Smooth muscle cell (in vitro differentiated cells): ENCODE data around the gene ZC3H15. TPM values are rescaled to one million over a fixed set of nuclear protein-coding genes. Genes with fewer than 3 reads are reported as not detected.

Source experiments
- DNase-seq: peaks from one replicate; lab custom pipeline; 2025; ENCODE audit not compliant: unreplicated experiment; lab: John Stamatoyannopoulos, UW
- H2AFZ ChIP-seq: fragments of 200-600 bp; sonication (generic); 2 replicates; pipeline ENCODE4 v1.6.0; 2016; ENCODE audit warnings: antibody characterized with exemption, low read depth, mild to moderate bottlenecking
- H3F3A ChIP-seq: fragments of 200-600 bp; sonication (generic); 2 replicates; pipeline ENCODE4 v1.6.0; 2017; ENCODE audit warnings: antibody characterized with exemption, low read depth
- H3K27ac ChIP-seq: fragments of 200-600 bp; sonication (generic); 2 replicates; pipeline ENCODE4 v1.5.1; 2016; ENCODE audit warnings: low read depth, mild to moderate bottlenecking
- H3K27me3 ChIP-seq: fragments of 200-600 bp; sonication (generic); 2 replicates; pipeline ENCODE4 v1.6.1; 2016; ENCODE audit warnings: low read depth, mild to moderate bottlenecking
- H3K36me3 ChIP-seq: fragments of 200-600 bp; sonication (generic); 2 replicates; pipeline ENCODE4 v1.5.1; 2016; ENCODE audit warnings: low read depth
- H3K4me1 ChIP-seq: fragments of 200-600 bp; sonication (generic); 2 replicates; pipeline ENCODE4 v1.5.1; 2016; ENCODE audit warnings: low read depth
- H3K4me2 ChIP-seq: fragments of 200-600 bp; sonication (generic); 2 replicates; pipeline ENCODE4 v1.6.0; 2016; ENCODE audit warnings: mild to moderate bottlenecking
- H3K4me3 ChIP-seq: fragments of 200-600 bp; sonication (generic); 2 replicates; pipeline ENCODE4 v1.5.1; 2016; ENCODE audit warnings: mild to moderate bottlenecking
- H3K79me2 ChIP-seq: fragments of 200-600 bp; sonication (generic); 2 replicates; pipeline ENCODE4 v1.6.0; 2016; ENCODE audit warnings: low read depth, mild to moderate bottlenecking
- H3K9ac ChIP-seq: fragments of 200-600 bp; sonication (generic); 2 replicates; pipeline ENCODE4 v1.6.0; 2016; ENCODE audit warnings: low read depth
- H3K9me3 ChIP-seq: fragments of 200-600 bp; sonication (generic); replicated peaks from 2 replicates; pipeline ENCODE4 v1.5.1; 2016; ENCODE audit warnings: low read depth
- H4K20me1 ChIP-seq: fragments of 200-600 bp; sonication (generic); 2 replicates; pipeline ENCODE4 v1.6.0; 2016; ENCODE audit warnings: low read depth
- CTCF ChIP-seq: fragments of 200-600 bp; sonication (generic); IDR thresholded peaks from 2 replicates; pipeline ENCODE4 v1.5.1; 2017; ENCODE audit warnings: borderline replicate concordance, mild to moderate bottlenecking, antibody characterized with exemption; ENCODE audit not compliant: insufficient read depth, poor library complexity, severe bottlenecking
- WGBS: methylation state at CpG from one replicate; pipeline ENCODE4 v1.1.7; 2016; ENCODE audit warnings: low lambda C conversion rate; 5-methylcytosine and 5-hydroxymethylcytosine counted together
- polyA plus RNA-seq: library from polyadenylated mRNA; unstranded; fragments of >200 nt; fragmentation: Nextera tagmentation; extraction: Ambion mirVana; gene quantifications from 2 replicates; pipeline ENCODE4 v1.2.1, GENCODE V29; 2016
- total RNA-seq: library from RNA; depleted of rRNA; stranded (reverse); fragments of >200 nt; gene quantifications from 2 replicates; pipeline ENCODE4 v1.2.3, GENCODE V29; 2014

The ZC3H15 gene
- total and polyA plus RNA-seq, 2 experiments from 2014 or later = 57.1 to 67.7 TPM

GRCh38 chr2:186515376-186515775, 29.3 kb downstream of the ZC3H15 start:
- Histone ChIP-seq H3K79me2 (peaks cover 4% of the 10 kb centered on the region), H3K27ac (no peak overlapping the region), H3F3A (no peaks in the 10 kb centered on the region), H3K4me3 (no peak overlapping the region), H3K4me2 (no peak overlapping the region), H3K9me3 (no peaks in the 10 kb centered on the region), H3K27me3 (no peaks in the 10 kb centered on the region), H2AFZ (no peak overlapping the region), H4K20me1 (no peaks in the 10 kb centered on the region), H3K4me1 (peaks cover 11% of the 10 kb centered on the region), H3K36me3 (peaks cover 4% of the 10 kb centered on the region), H3K9ac (no peak overlapping the region)
- TF ChIP-seq CTCF = no peak
- no peak for DNase-seq
- 94% methylated on average over 3 of the region's 3 CpGs for WGBS

GRCh38 chr2:186516396-186516795, 30.3 kb downstream of the ZC3H15 start:
- H2AFZ ChIP-seq = no peak overlapping the region
- no peak for TF ChIP-seq CTCF
- no peak for DNase-seq
- peak overlapping the region; percentile 18 for H3K27ac ChIP-seq
- H3K27me3 ChIP-seq = no peaks in the 10 kb centered on the region
- no peaks in the 10 kb centered on the region for H3F3A ChIP-seq
- H3K4me1 ChIP-seq = peaks cover 11% of the 10 kb centered on the region
- H3K79me2 ChIP-seq = peaks cover 4% of the 10 kb centered on the region
- no peaks in the 10 kb centered on the region for H3K9me3 ChIP-seq
- H3K9ac ChIP-seq = no peak overlapping the region
- H3K36me3 ChIP-seq = peaks cover 4% of the 10 kb centered on the region
- WGBS = 93% methylated on average over 1 of the region's 1 CpG
- no peak overlapping the region for H3K4me3 ChIP-seq
- H3K4me2 ChIP-seq = no peak overlapping the region
- H4K20me1 ChIP-seq = no peaks in the 10 kb centered on the region

- no peak for DNase-seq
- Histone ChIP-seq H3K4me1 (peaks cover 11% of the 10 kb centered on the region), H2AFZ (no peak overlapping the region), H3K9me3 (no peaks in the 10 kb centered on the region), H3K4me3 (no peak overlapping the region), H3K36me3 (peaks cover 4% of the 10 kb centered on the region), H4K20me1 (no peaks in the 10 kb centered on the region), H3K27ac (peak overlapping the region; percentile 18), H3K27me3 (no peaks in the 10 kb centered on the region), H3K79me2 (peaks cover 4% of the 10 kb centered on the region), H3K9ac (no peak overlapping the region), H3F3A (no peaks in the 10 kb centered on the region), H3K4me2 (no peak overlapping the region)
- no peak for TF ChIP-seq CTCF
Observed at GRCh38 chr2:186517090-186517489, 31.0 kb downstream of the ZC3H15 start.

GRCh38 chr2:186518291-186518690, 32.2 kb downstream of the ZC3H15 start:
- peak overlapping the region; percentile 21 for H3K9ac ChIP-seq
- no peaks in the 10 kb centered on the region for H3K27me3 ChIP-seq
- H3K9me3 ChIP-seq = no peaks in the 10 kb centered on the region
- WGBS = 66% methylated on average over 4 of the region's 4 CpGs
- no peak overlapping the region for H3K4me3 ChIP-seq
- peak overlapping the region; percentile 81 for H3K27ac ChIP-seq
- peak overlapping the region; percentile 41 for H3K4me2 ChIP-seq
- no peaks in the 10 kb centered on the region for H3F3A ChIP-seq
- H4K20me1 ChIP-seq = no peaks in the 10 kb centered on the region
- TF ChIP-seq CTCF = no peak
- peaks cover 4% of the 10 kb centered on the region for H3K79me2 ChIP-seq
- no peak for DNase-seq
- H2AFZ ChIP-seq = no peak overlapping the region
- peaks cover 11% of the 10 kb centered on the region for H3K4me1 ChIP-seq
- peaks cover 4% of the 10 kb centered on the region for H3K36me3 ChIP-seq
